Measurements from ENCODE around the gene EFHC2. TPM values are rescaled to one million over a fixed set of nuclear protein-coding genes. Genes with fewer than 3 reads are reported as not detected.
A peak's percentile ranks its signal among the peaks of the same experiment; 100 is the strongest.

Gene EFHC2
- polyA plus RNA-seq, 1 donor from 2014 or later = 0.22 TPM

DNA sequence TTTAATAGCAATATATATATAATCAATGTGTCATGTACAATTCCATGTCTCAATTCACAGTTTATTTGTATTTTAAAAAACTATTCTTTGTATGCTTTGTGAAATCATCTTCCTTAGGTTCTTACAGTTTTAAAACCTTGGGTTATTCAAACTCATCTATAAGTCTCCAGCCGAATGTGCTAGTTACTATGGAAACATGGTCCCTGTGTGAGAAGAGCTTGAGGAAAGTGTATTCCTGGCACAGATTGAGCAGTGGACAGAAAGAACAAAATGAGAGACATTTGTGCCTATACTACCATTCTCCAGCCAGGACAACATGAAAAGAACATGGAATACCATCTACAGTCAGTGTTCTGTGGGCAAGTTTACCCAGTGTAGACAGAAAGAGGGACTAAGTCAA lies 103.4 kb downstream of the EFHC2 start:
- Histone ChIP-seq H2AFZ (ENCODE audit: low read depth, low read length) (no peak overlapping the region), H3K36me3 (ENCODE audit: insufficient read depth, low read length) (no peaks in the 10 kb centered on the region), H3K79me2 (replicated peaks; ENCODE audit: insufficient read depth, low read length) (no peaks in the 10 kb centered on the region), H3K27me3 (ENCODE audit: insufficient read depth, low read depth, low read length) (no peaks in the 10 kb centered on the region), H3K9me3 (ENCODE audit: low read length) (no peaks in the 10 kb centered on the region), H3K9me2 (ENCODE audit: insufficient read depth, low read length) (no peaks in the 10 kb centered on the region), H3K4me3 (ENCODE audit: low read length) (no peak overlapping the region), H3K4me2 (ENCODE audit: low read length) (no peak overlapping the region), H3K9ac (ENCODE audit: low read length) (no peak overlapping the region), H4K20me1 (ENCODE audit: insufficient read depth) (no peaks in the 10 kb centered on the region), H3K27ac (ENCODE audit: low read length) (peak overlapping the region; percentile 16), H3F3A (ENCODE audit: insufficient read depth, low read length, poor library complexity, severe bottlenecking) (no peaks in the 10 kb centered on the region)
- TF ChIP-seq EZH2 (IDR thresholded peaks at IDR 0.05; ENCODE audit: borderline replicate concordance, insufficient read depth, low read length, poor library complexity, severe bottlenecking) (no peak), MXI1 (conservative IDR thresholded peaks at IDR 0.05; ENCODE audit: poor library complexity, severe bottlenecking) (no peak), REST (IDR thresholded peaks at IDR 0.05; ENCODE audit: borderline replicate concordance) (no peak), CTCF (IDR thresholded peaks at IDR 0.05; ENCODE audit: poor library complexity, severe bottlenecking) (no peak), SMC3 (conservative IDR thresholded peaks at IDR 0.05; ENCODE audit: poor library complexity) (no peak), RAD21 (conservative IDR thresholded peaks at IDR 0.05) (no peak), TAF1 (IDR thresholded peaks at IDR 0.05; ENCODE audit: low read depth) (no peak), POLR2AphosphoS5 (IDR thresholded peaks at IDR 0.05) (no peak), EP300 (conservative IDR thresholded peaks at IDR 0.05; ENCODE audit: poor library complexity, severe bottlenecking) (no peak)

DNA sequence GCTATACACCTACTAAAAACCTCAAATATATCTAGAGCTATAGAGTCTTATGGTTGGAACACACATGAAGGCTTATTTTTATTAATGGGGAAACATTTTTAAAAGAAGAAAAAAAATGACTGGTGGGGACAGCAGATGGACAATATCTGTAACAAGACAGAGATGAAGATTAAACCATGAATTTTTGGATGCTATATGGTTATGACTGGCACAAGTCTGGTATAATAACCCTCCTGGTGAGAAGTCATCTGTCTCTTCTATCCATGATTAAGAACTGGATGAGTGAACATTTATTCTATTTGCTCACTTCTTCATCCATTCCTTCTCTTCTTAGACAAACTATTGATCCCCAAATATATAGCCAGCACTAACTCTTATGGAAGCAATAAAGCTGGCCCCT lies 104.4 kb downstream of the EFHC2 start:
- no peaks in the 10 kb centered on the region for H4K20me1 ChIP-seq (ENCODE audit: insufficient read depth)
- no peak overlapping the region for H3K4me3 ChIP-seq (ENCODE audit: low read length)
- H3K9me2 ChIP-seq (ENCODE audit: insufficient read depth, low read length) = no peaks in the 10 kb centered on the region
- no peak overlapping the region for H3K9ac ChIP-seq (ENCODE audit: low read length)
- H3K36me3 ChIP-seq (ENCODE audit: insufficient read depth, low read length) = no peaks in the 10 kb centered on the region
- no peak overlapping the region for H3K27ac ChIP-seq (ENCODE audit: low read length)
- no peaks in the 10 kb centered on the region for H3K79me2 ChIP-seq (replicated peaks; ENCODE audit: insufficient read depth, low read length)
- no peaks in the 10 kb centered on the region for H3K9me3 ChIP-seq (ENCODE audit: low read length)
- no peaks in the 10 kb centered on the region for H3K27me3 ChIP-seq (ENCODE audit: insufficient read depth, low read depth, low read length)
- TF ChIP-seq POLR2AphosphoS5 (IDR thresholded peaks at IDR 0.05) (no peak), MXI1 (conservative IDR thresholded peaks at IDR 0.05; ENCODE audit: poor library complexity, severe bottlenecking) (no peak), RAD21 (conservative IDR thresholded peaks at IDR 0.05) (no peak), EP300 (conservative IDR thresholded peaks at IDR 0.05; ENCODE audit: poor library complexity, severe bottlenecking) (no peak), SMC3 (conservative IDR thresholded peaks at IDR 0.05; ENCODE audit: poor library complexity) (no peak), TAF1 (IDR thresholded peaks at IDR 0.05; ENCODE audit: low read depth) (no peak), EZH2 (IDR thresholded peaks at IDR 0.05; ENCODE audit: borderline replicate concordance, insufficient read depth, low read length, poor library complexity, severe bottlenecking) (no peak), CTCF (IDR thresholded peaks at IDR 0.05; ENCODE audit: poor library complexity, severe bottlenecking) (no peak)
- no peaks in the 10 kb centered on the region for H3F3A ChIP-seq (ENCODE audit: insufficient read depth, low read length, poor library complexity, severe bottlenecking)
- H2AFZ ChIP-seq (ENCODE audit: low read depth, low read length) = no peak overlapping the region
- H3K4me2 ChIP-seq (ENCODE audit: low read length) = no peak overlapping the region
